Nephron progenitor cell (in vitro differentiated cells): ENCODE results near the gene PCDHGA4.
"Not testable (repeated sequence)": the region's sequence is repeated elsewhere in the genome, so short reads cannot be mapped to it uniquely, and the experiment has no call there.

Experiments used
- DNase-seq: peaks from one replicate; pipeline ENCODE4 v3.0.0; 2021
- H3K27ac Mint-ChIP-seq: 2 replicates; pipeline ENCODE4 v1.8.0; 2021; ENCODE audit warnings: mild to moderate bottlenecking, moderate library complexity, mixed read lengths
- H3K27me3 Mint-ChIP-seq: 2 replicates; pipeline ENCODE4 v1.8.0; 2021; ENCODE audit warnings: mild to moderate bottlenecking, low read depth, mixed read lengths; ENCODE audit not compliant: poor library complexity
- H3K36me3 Mint-ChIP-seq: 2 replicates; pipeline ENCODE4 v1.8.0; 2021; ENCODE audit warnings: low read depth, mixed read lengths
- H3K4me1 Mint-ChIP-seq: 2 replicates; pipeline ENCODE4 v1.8.0; 2021; ENCODE audit warnings: mixed read lengths
- H3K4me3 Mint-ChIP-seq: 2 replicates; pipeline ENCODE4 v1.8.0; 2021; ENCODE audit warnings: mild to moderate bottlenecking, moderate library complexity, mixed read lengths
- H3K9me3 Mint-ChIP-seq: 2 replicates; pipeline ENCODE4 v1.8.0; 2021; ENCODE audit warnings: mild to moderate bottlenecking, moderate library complexity, mixed read lengths
- CTCF ChIP-seq: fragments of 200-600 bp; sonication (generic); IDR thresholded peaks from 2 replicates; pipeline ENCODE4 v1.5.0; 2021; ENCODE audit warnings: antibody characterized with exemption

Gene PCDHGA4

GRCh38 chr5:141382469-141383294 lies 27.9 kb downstream of the PCDHGA4 start, which contains the start of gene PCDHGA7:
PCDHGA7 (plus strand) TSS chr5:141382742; CDS start chr5:141382900, 158 bp downstream.
- DNase-seq = no peak

GRCh38 chr5:141383345-141383744 lies 28.5 kb downstream of the PCDHGA4 start:
- TF ChIP-seq CTCF = no peak
- no peak for DNase-seq
- no peak overlapping the region for H3K4me3 Mint-ChIP-seq
- peaks cover 27% of the 10 kb centered on the region for H3K36me3 Mint-ChIP-seq
- peaks cover 84% of the 10 kb centered on the region for H3K9me3 Mint-ChIP-seq
- no peaks in the 10 kb centered on the region for H3K27me3 Mint-ChIP-seq
- no peaks in the 10 kb centered on the region for H3K4me1 Mint-ChIP-seq
- no peak overlapping the region for H3K27ac Mint-ChIP-seq

More at GRCh38 chr5:141382469-141383294, 27.9 kb downstream of the PCDHGA4 start, which contains the start of gene PCDHGA7:
- no peak within 1 kb of the TSS for H3K4me3 Mint-ChIP-seq
- H3K4me1 Mint-ChIP-seq = no peaks in the 10 kb centered on the region
- H3K36me3 Mint-ChIP-seq = peaks cover 25% of the 10 kb centered on the region
- no peak for TF ChIP-seq CTCF
- H3K27me3 Mint-ChIP-seq = no peaks in the 10 kb centered on the region
- H3K9me3 Mint-ChIP-seq = peaks cover 85% of the 10 kb centered on the region
- no peak within 1 kb of the TSS for H3K27ac Mint-ChIP-seq

GRCh38 chr5:141384471-141385267 lies 29.8 kb downstream of the PCDHGA4 start:
- H3K4me1 Mint-ChIP-seq = no peaks in the 10 kb centered on the region
- no peak for TF ChIP-seq CTCF
- H3K4me3 Mint-ChIP-seq = no peak overlapping the region
- no peak for DNase-seq
- H3K27ac Mint-ChIP-seq = no peak overlapping the region
- peaks cover under 1% of the 10 kb centered on the region for H3K27me3 Mint-ChIP-seq
- peaks cover 86% of the 10 kb centered on the region for H3K9me3 Mint-ChIP-seq
- peaks cover 38% of the 10 kb centered on the region for H3K36me3 Mint-ChIP-seq

GRCh38 chr5:141387557-141388311 lies 32.9 kb downstream of the PCDHGA4 start, which contains the start of gene PCDHGB4:
PCDHGB4 (plus strand) TSS chr5:141387698; CDS start chr5:141387885, 187 bp downstream.
- H3K4me3 Mint-ChIP-seq = peak within 1 kb of the TSS; percentile 78

More at GRCh38 chr5:141387557-141388311, 32.9 kb downstream of the PCDHGA4 start, which contains the start of gene PCDHGB4:
- peaks cover 60% of the 10 kb centered on the region for H3K36me3 Mint-ChIP-seq
- H3K27ac Mint-ChIP-seq, H3K27me3 Mint-ChIP-seq, H3K4me1 Mint-ChIP-seq: not testable (repeated sequence)
- DNase-seq = peak; percentile 30
- H3K9me3 Mint-ChIP-seq = peaks cover 96% of the 10 kb centered on the region
- TF ChIP-seq CTCF = peak; percentile 50
